Endometrial microvascular endothelial cells (primary cell): ENCODE measurements around the gene CLCN2. TPM values are rescaled to one million over a fixed set of nuclear protein-coding genes. Genes with fewer than 3 reads are reported as not detected.
"Not testable (repeated sequence)": the region's sequence is repeated elsewhere in the genome, so short reads cannot be mapped to it uniquely, and the experiment has no call there.

Experiments used
- in situ Hi-C: cut with HindIII; loops from 2 replicates; pipeline ENCODE4 v1.10.0; 2017; ENCODE audit warnings: low sequenced_read_pairs, low pct_unique_long_range_greater_than_20kb; ENCODE audit errors: inconsistent ontology term
- total RNA-seq: library from RNA; depleted of rRNA; stranded (reverse); fragments of >200 nt; gene quantifications from one replicate; pipeline ENCODE4 v1.2.3, GENCODE V29; 2015; ENCODE audit errors: inconsistent ontology term

Gene CLCN2
- total RNA-seq, 1 donor from 2014 or later: 3.4 TPM

DNA sequence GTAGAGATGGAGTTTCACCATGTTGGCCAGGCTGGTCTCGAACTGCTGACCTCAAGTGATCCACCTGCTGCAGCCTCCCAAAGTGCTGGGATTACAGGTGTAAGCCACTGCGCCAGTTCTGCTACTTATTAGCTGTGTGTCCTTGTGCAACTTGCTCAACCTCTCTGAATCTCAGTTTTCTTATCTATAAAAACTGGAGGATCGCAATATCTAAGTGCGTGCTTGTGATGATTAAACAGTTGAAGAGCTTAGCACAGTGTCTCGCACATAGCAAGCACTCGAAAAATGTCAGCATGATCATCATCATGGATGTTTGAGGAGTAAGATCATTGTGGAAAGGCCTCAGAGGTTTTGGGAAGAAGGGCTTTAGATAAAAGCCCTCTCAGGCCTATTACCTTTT lies 10.8 kb downstream of the CLCN2 start:
- in situ Hi-C loops: no loop called here

DNA sequence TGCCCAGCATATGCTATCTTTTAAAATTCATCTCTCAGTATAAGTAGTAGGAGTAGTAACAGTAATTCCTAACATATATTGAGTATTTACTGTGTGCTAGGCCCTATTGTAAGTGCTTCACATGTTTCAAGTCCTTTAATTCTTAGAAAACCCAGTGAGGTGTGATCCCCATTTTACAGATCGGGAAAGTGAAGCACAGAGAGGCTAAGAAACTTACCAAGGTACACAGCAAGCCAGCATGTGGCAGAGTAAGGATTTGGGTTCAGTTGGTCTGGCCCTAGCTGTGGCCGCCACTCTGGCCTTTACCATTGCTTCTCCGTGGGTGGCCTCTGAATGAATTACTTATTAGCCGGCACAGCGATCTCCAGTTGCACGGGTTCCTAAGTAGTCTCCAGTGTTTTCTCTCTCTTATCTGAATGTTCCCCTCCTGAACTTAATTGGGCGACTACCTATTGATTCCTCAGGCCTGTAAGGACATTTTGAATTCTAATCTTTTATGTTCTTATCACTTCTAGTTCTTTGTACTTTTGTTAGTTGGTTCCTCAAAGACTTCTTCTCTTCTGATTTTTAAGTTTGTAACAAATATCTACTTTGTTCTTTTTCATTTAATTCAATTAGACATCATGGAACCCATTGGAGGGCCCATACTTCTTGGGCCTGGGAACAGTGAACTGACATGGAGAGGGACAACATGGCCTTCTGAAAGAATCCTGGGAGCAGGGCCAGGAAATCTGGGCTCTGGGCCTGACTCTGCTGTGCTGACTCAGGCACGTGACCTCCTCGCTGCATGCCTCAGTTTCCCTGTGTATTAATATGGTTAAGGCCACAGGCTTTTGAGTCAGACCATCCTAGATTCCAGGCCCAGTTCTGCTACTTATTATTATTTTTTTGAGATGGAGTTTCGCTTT lies 11.6 kb downstream of the CLCN2 start:
- in situ Hi-C loops: no loop called here

DNA sequence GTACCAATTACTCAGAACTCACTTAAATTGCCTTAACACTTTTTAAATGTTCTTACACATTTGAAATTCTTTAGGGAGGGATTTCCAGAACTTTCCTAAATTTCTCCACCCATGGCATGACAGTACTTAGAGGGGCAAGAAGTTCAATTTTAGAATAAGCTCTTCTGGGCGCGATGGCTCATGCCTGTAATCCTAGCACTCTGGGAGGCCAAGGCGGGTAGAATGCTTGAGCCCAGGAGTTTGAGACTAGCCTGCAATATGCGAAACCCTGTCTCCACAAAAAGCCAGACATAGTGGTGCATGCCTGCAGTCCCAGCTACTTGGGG lies 13.4 kb downstream of the CLCN2 start:
- in situ Hi-C loops: no loop called here

DNA sequence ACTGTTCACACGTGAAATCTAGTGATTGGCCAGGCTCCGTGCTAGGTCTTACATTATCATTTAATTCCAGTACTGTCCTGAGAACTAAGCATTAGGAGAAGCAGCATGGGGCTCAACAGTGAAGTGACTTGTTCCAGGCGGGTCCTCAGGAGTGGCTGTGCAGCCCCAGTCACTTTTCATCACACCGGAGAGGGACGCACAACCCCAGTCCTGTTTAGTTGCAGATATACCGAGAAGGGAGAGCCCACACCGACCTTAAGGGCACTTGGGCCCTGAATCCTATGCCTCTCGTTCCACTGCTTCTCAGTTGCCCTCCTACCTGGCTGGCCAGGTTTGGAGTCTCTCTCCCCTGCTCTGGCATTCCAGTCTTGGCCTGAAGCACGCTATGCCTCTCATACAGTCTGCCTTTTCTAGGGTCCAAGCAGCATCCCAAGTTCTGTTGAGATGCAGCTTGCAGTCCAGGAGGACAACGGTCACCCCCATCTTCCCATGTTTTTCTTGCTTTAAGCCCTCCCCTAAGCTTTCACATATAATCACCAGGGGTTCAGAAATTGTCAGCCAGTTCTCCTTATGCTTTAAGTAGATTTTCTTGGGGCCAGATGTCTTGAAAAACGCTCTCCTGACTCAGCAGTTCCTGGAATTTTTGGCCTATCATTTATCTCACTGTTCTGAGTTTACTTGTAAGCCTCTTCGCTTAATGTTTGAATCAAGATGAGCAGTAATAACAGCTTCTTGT lies 13.9 kb downstream of the CLCN2 start:
- in situ Hi-C loops: no loop called here

DNA sequence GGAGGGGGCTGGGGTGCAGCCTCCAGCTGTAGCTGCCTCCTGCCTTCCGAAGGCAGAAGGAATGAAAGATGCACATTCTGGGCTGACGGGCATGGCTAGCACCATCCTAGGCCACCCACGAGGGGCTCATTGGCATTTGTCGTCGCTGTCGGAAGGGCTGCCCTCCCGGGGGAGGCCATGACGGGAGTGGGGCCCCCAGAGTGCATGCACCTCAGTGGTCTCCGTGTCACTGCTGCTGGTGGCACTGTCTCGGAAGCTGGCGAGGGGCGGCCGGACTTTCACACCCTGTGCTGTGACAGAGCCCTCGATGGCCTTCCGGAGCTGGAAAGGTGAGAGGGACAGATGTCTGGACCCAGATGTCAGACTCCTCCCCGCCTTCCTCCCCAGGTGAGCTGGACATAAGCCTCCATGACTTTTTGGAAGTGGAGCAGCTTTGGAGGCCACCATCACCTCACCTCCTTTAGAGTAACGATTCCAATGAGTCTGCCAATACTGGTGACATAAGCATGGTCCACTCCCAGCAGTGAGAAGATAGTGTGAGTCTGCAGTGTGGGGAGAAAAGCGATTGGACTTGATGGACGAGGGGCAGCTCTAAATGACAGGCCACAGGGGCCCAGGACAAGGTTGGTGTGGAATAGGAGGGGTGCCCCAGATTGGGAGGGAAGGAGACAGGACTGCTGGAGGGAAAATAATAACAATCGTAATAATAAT lies 14.8 kb downstream of the CLCN2 start:
- in situ Hi-C loops: no loop called here

DNA sequence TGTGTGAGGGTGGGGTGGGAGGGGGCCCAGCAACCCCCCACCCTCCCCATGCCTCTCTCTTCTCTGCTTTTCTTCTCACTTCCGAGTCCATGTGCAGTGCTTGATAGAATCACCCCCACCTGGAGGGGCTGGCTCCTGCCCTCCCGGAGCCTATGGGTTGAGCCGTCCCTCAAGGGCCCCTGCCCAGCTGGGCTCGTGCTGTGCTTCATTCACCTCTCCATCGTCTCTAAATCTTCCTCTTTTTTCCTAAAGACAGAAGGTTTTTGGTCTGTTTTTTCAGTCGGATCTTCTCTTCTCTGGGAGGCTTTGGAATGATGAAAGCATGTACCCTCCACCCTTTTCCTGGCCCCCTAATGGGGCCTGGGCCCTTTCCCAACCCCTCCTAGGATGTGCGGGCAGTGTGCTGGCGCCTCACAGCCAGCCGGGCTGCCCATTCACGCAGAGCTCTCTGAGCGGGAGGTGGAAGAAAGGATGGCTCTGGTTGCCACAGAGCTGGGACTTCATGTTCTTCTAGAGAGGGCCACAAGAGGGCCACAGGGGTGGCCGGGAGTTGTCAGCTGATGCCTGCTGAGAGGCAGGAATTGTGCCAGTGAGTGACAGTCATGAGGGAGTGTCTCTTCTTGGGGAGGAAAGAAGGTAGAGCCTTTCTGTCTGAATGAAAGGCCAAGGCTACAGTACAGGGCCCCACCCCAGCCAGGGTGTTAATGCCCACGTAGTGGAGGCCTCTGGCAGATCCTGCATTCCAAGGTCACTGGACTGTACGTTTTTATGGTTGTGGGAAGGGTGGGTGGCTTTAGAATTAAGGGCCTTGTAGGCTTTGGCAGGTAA lies 15.9 kb downstream of the CLCN2 start:
- in situ Hi-C loops: no loop called here

DNA sequence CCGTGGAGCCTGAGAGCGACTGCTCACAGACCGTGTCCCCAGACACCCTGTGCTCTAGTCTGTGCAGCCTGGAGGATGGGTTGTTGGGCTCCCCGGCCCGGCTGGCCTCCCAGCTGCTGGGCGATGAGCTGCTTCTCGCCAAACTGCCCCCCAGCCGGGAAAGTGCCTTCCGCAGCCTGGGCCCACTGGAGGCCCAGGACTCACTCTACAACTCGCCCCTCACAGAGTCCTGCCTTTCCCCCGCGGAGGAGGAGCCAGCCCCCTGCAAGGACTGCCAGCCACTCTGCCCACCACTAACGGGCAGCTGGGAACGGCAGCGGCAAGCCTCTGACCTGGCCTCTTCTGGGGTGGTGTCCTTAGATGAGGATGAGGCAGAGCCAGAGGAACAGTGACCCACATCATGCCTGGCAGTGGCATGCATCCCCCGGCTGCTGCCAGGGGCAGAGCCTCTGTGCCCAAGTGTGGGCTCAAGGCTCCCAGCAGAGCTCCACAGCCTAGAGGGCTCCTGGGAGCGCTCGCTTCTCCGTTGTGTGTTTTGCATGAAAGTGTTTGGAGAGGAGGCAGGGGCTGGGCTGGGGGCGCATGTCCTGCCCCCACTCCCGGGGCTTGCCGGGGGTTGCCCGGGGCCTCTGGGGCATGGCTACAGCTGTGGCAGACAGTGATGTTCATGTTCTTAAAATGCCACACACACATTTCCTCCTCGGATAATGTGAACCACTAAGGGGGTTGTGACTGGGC lies 16.7 kb downstream of the CLCN2 start:
- in situ Hi-C loops: no loop called here

DNA sequence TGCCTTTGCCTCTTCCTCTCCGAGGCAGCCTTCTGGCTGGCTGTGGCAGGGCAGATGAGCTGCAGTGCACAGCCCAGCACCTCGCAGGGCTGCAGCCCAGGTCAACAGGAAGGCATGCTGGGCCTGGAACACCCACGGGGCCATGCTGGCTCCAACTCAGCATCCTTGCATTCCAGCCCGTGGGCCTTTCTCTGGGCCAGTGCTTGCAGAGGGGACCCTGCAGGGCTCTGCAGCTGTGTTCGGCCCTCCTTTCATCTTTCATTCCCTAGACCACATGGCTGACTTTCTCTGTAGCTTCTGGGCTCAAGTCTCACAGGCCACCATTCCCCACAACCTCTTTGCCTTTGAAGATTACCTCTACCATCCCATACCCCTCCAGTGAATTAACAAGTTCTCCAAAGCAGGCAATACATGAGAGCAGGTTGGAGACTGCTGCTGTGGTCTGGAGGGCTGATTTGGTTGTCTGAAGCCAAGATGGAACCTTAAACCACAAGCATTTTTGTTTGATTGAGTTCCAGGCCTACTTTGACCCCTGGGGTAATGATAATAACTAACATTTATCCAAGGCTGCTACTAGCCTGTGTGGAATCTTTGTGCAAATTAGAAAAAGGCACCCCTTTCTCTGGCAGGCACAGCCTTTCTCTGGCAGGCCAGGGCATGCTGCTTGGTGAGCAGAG lies 18.1 kb downstream of the CLCN2 start:
- in situ Hi-C loops: no loop called here

DNA sequence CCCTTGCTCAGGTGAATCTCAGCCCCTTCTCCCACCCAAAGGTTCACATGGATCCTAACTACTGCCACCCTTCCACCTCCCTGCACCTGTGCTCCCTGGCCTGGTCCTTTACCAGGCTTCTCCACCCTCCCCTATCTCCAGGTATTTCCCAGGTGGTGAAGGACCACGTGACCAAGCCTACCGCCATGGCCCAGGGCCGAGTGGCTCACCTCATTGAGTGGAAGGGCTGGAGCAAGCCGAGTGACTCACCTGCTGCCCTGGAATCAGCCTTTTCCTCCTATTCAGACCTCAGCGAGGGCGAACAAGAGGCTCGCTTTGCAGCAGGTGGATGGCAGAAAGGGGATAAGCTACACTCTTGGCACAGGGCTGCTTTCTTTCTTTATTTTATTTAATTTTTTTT lies 19.5 kb downstream of the CLCN2 start:
- in situ Hi-C loops: no loop called here

DNA sequence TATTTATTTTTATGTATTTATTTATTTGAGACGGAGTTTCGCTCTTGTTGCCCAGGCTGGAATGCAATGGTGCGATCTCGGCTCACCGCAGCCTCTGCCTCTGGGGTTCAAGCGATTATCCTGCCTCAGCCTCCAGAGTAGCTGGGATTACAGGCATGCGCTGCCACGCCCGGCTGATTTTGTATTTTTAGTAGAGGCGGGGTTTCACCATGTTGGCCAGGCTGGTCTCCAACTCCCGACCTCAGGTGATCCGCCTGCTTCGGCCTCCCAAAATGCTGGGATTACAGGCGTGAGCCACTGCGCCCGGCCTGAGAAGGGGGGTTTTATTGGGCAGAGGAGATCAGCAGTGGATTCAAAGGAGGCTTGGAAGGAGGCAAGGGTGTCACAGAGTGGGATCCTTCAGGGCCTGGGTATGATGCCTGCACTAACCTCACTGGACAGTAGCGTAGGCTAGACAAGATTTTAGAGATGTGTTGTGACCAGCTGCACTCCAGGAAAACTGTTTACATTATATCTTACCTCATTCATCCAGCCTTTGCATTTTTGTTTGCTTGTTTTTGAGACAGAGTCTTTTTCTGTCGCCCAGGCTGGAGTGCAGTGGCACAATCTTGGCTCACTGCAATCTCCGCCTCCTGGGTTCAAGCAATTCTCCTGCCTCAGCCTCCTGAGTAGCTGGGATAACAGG lies 21.8 kb downstream of the CLCN2 start:
- in situ Hi-C loops: not testable (repeated sequence)

DNA sequence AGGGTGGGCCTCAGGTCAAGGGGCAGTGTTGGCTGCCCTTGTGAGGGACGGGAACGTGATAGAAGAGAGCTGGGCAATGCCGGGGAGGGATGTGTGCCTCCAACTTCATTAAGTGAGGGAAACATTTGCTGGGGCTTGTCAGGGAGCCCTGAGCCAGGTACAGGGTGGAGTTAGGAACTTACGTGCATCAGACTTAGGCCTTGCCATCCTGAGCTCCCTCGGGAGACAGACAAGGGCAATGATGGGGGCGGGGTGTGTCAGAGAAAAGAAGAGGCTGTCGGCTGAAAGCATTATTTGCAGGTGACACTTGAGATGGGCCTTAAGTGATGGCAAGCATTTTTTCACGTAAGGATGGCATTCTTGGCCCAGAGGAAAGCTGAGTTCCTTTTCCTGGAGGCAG lies 22.4 kb downstream of the CLCN2 start:
- in situ Hi-C loops: no loop called here

DNA sequence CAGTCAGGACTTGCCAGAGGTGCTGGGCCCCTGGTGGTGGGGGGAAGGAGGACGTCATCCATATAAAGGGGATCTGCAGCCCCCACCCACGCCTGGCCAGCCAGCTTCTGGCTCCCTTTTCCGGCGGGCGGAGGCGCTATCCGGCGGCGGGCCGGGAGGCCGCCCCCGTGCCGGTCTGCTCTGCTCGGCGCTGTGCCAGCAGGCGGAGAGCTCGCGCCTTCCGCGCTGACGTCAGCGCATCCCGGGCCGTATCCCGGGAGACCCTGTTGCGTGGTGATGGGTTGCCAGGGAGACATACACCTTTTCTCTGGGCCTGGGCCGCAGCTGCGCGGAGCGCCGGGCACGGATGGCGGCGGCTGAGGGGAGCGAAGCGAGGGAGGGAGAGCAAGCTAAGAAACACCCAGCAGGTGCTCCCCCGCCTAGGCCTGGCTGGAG lies 22.9 kb downstream of the CLCN2 start:
- in situ Hi-C loops: no loop called here

DNA sequence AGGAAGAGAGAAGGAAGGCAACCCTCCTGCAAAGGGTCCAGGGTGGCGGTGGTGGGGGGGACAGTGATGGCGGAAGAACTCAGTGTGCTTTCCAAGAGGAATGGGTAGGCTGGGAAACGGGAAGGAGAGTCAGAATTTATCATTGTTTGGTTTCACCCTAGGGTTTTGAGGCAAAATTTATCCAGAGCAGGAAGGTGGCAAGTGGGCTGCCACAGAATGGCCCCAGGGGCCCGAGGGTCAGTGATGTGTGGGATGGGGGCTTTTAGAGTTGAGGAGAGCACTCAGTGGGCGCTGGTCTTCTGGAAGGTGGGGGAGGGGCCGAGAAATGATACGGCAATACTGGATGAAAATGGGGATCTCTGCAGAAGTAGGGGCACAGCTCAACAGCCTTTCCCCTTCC lies 23.4 kb downstream of the CLCN2 start:
- in situ Hi-C loops: no loop called here

DNA sequence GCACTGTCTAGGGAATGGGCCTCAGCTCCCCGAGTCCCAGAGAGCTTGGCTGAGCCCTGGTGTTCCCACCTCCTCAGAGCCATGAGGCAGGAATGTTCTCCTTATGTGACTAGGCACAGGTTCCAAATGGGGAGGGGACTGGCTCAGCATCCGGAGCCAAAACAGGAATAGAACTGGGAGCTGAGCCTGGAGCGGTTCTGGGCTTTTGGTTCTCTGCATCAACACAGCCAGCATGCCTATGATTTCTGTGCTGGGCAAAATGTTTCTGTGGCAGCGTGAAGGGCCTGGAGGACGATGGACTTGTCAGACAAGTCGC lies 24.0 kb downstream of the CLCN2 start, which contains the start of gene FAM131A:
Gene FAM131A (plus strand): TSS at position 202 of the 316 bp plus-strand sequence. CDS start 31 bp downstream, at position 233.
- in situ Hi-C loops: no loop called here

DNA sequence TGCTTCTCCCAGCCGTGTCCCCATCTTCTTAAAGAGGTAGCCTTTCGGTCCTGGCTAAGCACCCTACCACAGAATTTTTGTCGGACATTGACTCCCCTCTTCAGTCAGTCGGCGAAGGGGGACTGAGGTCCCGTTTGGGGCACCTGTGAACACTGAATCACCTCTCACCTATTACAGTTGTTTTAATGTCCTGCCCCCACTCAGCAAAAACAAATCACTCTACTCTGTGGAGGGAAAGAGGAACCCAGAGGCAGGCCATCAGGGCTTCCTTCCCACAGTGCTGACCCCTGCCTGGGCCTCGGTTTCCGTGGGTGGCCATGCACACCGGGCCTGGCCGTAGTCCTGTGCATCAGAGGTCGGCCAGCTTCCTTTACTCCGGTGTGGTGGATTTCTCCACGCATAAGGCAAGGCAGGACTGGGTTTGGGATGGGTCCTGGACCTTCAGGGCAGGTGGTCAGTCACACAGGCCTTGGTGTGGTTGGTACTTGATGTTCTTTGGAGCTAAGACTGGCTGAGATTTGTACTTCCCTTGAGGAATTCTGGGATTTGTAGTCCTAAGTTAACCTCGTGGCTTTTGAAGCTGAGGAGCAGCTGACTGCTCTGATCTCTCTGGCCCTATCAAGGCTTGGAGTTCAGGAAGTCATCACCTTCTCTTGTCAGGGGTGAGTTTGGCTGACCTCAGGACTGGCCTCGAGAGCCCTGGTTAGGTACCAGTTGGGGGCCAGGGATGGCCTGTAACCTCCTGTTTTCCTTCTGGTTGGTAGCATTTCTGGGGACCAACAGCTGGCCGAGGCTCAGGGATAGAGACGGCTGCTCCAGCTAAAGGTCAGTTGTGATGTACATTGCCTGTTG lies 24.6 kb downstream of the CLCN2 start:
- in situ Hi-C loops: no loop called here
